ENCODE data around the gene ZNF319. TPM values are rescaled to one million over a fixed set of nuclear protein-coding genes. Genes with fewer than 3 reads are reported as not detected.

Gene ZNF319
- total and polyA plus RNA-seq, 2 experiments from 2014 or later = 1.7 to 10.0 TPM

GRCh38 chr16:57993438-57993837, 7.0 kb downstream of the ZNF319 start:
- no peaks in the 10 kb centered on the region for H3K9me3 Mint-ChIP-seq
- peaks cover 17% of the 10 kb centered on the region for H3K27me3 Mint-ChIP-seq (ENCODE audit: insufficient read depth, low read depth, poor library complexity)
- H2AFZ ChIP-seq = no peak overlapping the region
- H3K27me3 ChIP-seq (ENCODE audit: insufficient read depth) = no peaks in the 10 kb centered on the region
- ATAC-seq (no peak), DNase-seq (ENCODE audit: low spot score) (no peak)
- no peaks in the 10 kb centered on the region for H3K4me1 ChIP-seq (ENCODE audit: insufficient read depth)
- H4K20me1 ChIP-seq (replicated peaks; ENCODE audit: insufficient read depth) = no peaks in the 10 kb centered on the region
- H3K4me2 ChIP-seq = no peak overlapping the region
- no peak overlapping the region for H3K4me3 ChIP-seq
- TF ChIP-seq ZNF114 (CRISPR knock-in tag; IDR thresholded peaks at IDR 0.05) (no peak), EZH2 (IDR thresholded peaks at IDR 0.05; ENCODE audit: low read depth, unreplicated experiment) (no peak), CREB1 (CRISPR knock-in tag; IDR thresholded peaks at IDR 0.05; ENCODE audit: low read depth) (no peak), ZNF331 (CRISPR knock-in tag; IDR thresholded peaks at IDR 0.05; ENCODE audit: low read depth) (no peak), ETS1 (IDR thresholded peaks at IDR 0.05) (no peak), STAT1 (IDR thresholded peaks at IDR 0.05; ENCODE audit: unreplicated experiment) (no peak), JUNB (IDR thresholded peaks at IDR 0.05; ENCODE audit: unreplicated experiment) (no peak), POLR2AphosphoS5 (IDR thresholded peaks at IDR 0.05; ENCODE audit: low read depth) (no peak)
- TF ChIP-seq, protein P1, sequence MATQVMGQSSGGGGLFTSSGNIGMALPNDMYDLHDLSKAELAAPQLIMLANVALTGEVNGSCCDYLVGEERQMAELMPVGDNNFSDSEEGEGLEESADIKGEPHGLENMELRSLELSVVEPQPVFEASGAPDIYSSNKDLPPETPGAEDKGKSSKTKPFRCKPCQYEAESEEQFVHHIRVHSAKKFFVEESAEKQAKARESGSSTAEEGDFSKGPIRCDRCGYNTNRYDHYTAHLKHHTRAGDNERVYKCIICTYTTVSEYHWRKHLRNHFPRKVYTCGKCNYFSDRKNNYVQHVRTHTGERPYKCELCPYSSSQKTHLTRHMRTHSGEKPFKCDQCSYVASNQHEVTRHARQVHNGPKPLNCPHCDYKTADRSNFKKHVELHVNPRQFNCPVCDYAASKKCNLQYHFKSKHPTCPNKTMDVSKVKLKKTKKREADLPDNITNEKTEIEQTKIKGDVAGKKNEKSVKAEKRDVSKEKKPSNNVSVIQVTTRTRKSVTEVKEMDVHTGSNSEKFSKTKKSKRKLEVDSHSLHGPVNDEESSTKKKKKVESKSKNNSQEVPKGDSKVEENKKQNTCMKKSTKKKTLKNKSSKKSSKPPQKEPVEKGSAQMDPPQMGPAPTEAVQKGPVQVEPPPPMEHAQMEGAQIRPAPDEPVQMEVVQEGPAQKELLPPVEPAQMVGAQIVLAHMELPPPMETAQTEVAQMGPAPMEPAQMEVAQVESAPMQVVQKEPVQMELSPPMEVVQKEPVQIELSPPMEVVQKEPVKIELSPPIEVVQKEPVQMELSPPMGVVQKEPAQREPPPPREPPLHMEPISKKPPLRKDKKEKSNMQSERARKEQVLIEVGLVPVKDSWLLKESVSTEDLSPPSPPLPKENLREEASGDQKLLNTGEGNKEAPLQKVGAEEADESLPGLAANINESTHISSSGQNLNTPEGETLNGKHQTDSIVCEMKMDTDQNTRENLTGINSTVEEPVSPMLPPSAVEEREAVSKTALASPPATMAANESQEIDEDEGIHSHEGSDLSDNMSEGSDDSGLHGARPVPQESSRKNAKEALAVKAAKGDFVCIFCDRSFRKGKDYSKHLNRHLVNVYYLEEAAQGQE (IDR thresholded peaks at IDR 0.05; ENCODE audit: unreplicated experiment) = no peak
- peak overlapping the region; percentile 83; the same call in 1 of the 2 replicates for H3K27ac Mint-ChIP-seq
- no peaks in the 10 kb centered on the region for H3K9me2 ChIP-seq (ENCODE audit: insufficient read depth)
- peaks cover 6% of the 10 kb centered on the region; the same call in 2 of the 3 replicates for H3K36me3 Mint-ChIP-seq (ENCODE audit: low read depth)
- H3K4me1 Mint-ChIP-seq = peaks cover 18% of the 10 kb centered on the region
- no peaks in the 10 kb centered on the region for H3K79me2 ChIP-seq (replicated peaks; ENCODE audit: insufficient read depth)
- no peak overlapping the region for H3K4me3 Mint-ChIP-seq
- no peaks in the 10 kb centered on the region for H3F3A ChIP-seq (replicated peaks; ENCODE audit: low read depth)
- no peak overlapping the region for H3K27ac ChIP-seq (ENCODE audit: low read depth)
- H3K36me3 ChIP-seq (ENCODE audit: insufficient read depth) = no peaks in the 10 kb centered on the region

GRCh38 chr16:57992084-57992483, 8.4 kb downstream of the ZNF319 start:
- Histone ChIP-seq H3K4me1 (ENCODE audit: insufficient read depth) (no peaks in the 10 kb centered on the region), H3K4me3 (no peak overlapping the region), H4K20me1 (replicated peaks; ENCODE audit: insufficient read depth) (no peaks in the 10 kb centered on the region), H3K36me3 (ENCODE audit: insufficient read depth) (no peaks in the 10 kb centered on the region), H3K9me2 (ENCODE audit: insufficient read depth) (no peaks in the 10 kb centered on the region), H3F3A (replicated peaks; ENCODE audit: low read depth) (no peaks in the 10 kb centered on the region), H3K4me2 (no peak overlapping the region), H3K79me2 (replicated peaks; ENCODE audit: insufficient read depth) (no peaks in the 10 kb centered on the region), H3K27ac (ENCODE audit: low read depth) (no peak overlapping the region), H2AFZ (no peak overlapping the region), H3K27me3 (ENCODE audit: insufficient read depth) (peaks cover 4% of the 10 kb centered on the region; the same call in 1 of the 2 replicates)
- peaks cover 2% of the 10 kb centered on the region; the same call in 2 of the 3 replicates for H3K36me3 Mint-ChIP-seq (ENCODE audit: low read depth)
- ATAC-seq (no peak), DNase-seq (ENCODE audit: low spot score) (no peak)
- H3K27ac Mint-ChIP-seq = no peak overlapping the region
- H3K27me3 Mint-ChIP-seq (ENCODE audit: insufficient read depth, low read depth, poor library complexity) = peaks cover 16% of the 10 kb centered on the region
- no peaks in the 10 kb centered on the region for H3K9me3 Mint-ChIP-seq
- no peak overlapping the region for H3K4me3 Mint-ChIP-seq
- peaks cover 14% of the 10 kb centered on the region for H3K4me1 Mint-ChIP-seq
- TF ChIP-seq NANOG (IDR thresholded peaks at IDR 0.05; ENCODE audit: borderline replicate concordance) (no peak), CREB1 (CRISPR knock-in tag; IDR thresholded peaks at IDR 0.05; ENCODE audit: low read depth) (no peak), JUNB (IDR thresholded peaks at IDR 0.05; ENCODE audit: unreplicated experiment) (no peak)
- TF ChIP-seq, protein P2, sequence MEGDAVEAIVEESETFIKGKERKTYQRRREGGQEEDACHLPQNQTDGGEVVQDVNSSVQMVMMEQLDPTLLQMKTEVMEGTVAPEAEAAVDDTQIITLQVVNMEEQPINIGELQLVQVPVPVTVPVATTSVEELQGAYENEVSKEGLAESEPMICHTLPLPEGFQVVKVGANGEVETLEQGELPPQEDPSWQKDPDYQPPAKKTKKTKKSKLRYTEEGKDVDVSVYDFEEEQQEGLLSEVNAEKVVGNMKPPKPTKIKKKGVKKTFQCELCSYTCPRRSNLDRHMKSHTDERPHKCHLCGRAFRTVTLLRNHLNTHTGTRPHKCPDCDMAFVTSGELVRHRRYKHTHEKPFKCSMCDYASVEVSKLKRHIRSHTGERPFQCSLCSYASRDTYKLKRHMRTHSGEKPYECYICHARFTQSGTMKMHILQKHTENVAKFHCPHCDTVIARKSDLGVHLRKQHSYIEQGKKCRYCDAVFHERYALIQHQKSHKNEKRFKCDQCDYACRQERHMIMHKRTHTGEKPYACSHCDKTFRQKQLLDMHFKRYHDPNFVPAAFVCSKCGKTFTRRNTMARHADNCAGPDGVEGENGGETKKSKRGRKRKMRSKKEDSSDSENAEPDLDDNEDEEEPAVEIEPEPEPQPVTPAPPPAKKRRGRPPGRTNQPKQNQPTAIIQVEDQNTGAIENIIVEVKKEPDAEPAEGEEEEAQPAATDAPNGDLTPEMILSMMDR (conservative IDR thresholded peaks at IDR 0.05; ENCODE audit: low read depth in 2 of 2) = no peak
